ENCODE measurements around the gene FAM168A. TPM values are rescaled to one million over a fixed set of nuclear protein-coding genes. Genes with fewer than 3 reads are reported as not detected.
"Not testable (repeated sequence)": the region's sequence is repeated elsewhere in the genome, so short reads cannot be mapped to it uniquely, and the experiment has no call there.

Gene FAM168A
- total RNA-seq, 4 donors from 2014 or later = 31.1 to 50.8 (median 41.1) TPM

GRCh38 chr11:73451896-73452295 is 146.0 kb downstream of the FAM168A start:
- no peak overlapping the region for H3K27ac ChIP-seq (replicated peaks in 1 of 4)
- no peak overlapping the region for H3K4me3 ChIP-seq
- TF ChIP-seq POLR2AphosphoS5 (IDR thresholded peaks at IDR 0.05) = no peak
- no peak for TF ChIP-seq EP300 (IDR thresholded peaks at IDR 0.05)
- TF ChIP-seq, protein P1, sequence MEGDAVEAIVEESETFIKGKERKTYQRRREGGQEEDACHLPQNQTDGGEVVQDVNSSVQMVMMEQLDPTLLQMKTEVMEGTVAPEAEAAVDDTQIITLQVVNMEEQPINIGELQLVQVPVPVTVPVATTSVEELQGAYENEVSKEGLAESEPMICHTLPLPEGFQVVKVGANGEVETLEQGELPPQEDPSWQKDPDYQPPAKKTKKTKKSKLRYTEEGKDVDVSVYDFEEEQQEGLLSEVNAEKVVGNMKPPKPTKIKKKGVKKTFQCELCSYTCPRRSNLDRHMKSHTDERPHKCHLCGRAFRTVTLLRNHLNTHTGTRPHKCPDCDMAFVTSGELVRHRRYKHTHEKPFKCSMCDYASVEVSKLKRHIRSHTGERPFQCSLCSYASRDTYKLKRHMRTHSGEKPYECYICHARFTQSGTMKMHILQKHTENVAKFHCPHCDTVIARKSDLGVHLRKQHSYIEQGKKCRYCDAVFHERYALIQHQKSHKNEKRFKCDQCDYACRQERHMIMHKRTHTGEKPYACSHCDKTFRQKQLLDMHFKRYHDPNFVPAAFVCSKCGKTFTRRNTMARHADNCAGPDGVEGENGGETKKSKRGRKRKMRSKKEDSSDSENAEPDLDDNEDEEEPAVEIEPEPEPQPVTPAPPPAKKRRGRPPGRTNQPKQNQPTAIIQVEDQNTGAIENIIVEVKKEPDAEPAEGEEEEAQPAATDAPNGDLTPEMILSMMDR (IDR thresholded peaks at IDR 0.05) = no peak
- no peak for TF ChIP-seq POLR2A (IDR thresholded peaks at IDR 0.05; ENCODE audit: low read depth)
- H3K9me3 ChIP-seq = no peaks in the 10 kb centered on the region
- intact Hi-C loops (cut with DNase I) = no loop called here
- no peaks in the 10 kb centered on the region for H3K27me3 ChIP-seq
- no peak for DNase-seq (ENCODE audit: extremely low spot score)
- no peaks in the 10 kb centered on the region for H3K36me3 ChIP-seq
- peaks cover 0 to 8% (median 5%) of the 10 kb centered on the region in 4 donors for H3K4me1 ChIP-seq

- H3K36me3 ChIP-seq = no peaks in the 10 kb centered on the region
- DNase-seq (ENCODE audit: extremely low spot score) = no peak
- H3K27ac ChIP-seq (replicated peaks in 1 of 4) = no peak overlapping the region
- TF ChIP-seq, protein P1 (IDR thresholded peaks at IDR 0.05) = no peak
- TF ChIP-seq POLR2AphosphoS5 (IDR thresholded peaks at IDR 0.05) (no peak), POLR2A (IDR thresholded peaks at IDR 0.05; ENCODE audit: low read depth) (no peak), EP300 (IDR thresholded peaks at IDR 0.05) (no peak)
- intact Hi-C loops (cut with DNase I) = no loop called here
- WGBS = 96% methylated on average over 2 of the region's 2 CpGs
- H3K4me1 ChIP-seq = peaks cover 0 to 6% (median 0%) of the 10 kb centered on the region in 4 donors
- no peak overlapping the region for H3K4me3 ChIP-seq
- H3K27me3 ChIP-seq = no peaks in the 10 kb centered on the region
- H3K9me3 ChIP-seq = no peaks in the 10 kb centered on the region
Observed at GRCh38 chr11:73446766-73447165, 151.1 kb downstream of the FAM168A start.

GRCh38 chr11:73445980-73446379 is 151.9 kb downstream of the FAM168A start:
- Histone ChIP-seq H3K27ac (replicated peaks in 1 of 4) (no peak overlapping the region), H3K36me3 (no peaks in the 10 kb centered on the region), H3K9me3 (no peaks in the 10 kb centered on the region), H3K4me1 (peaks cover 0 to 6% (median 0%) of the 10 kb centered on the region in 4 donors), H3K27me3 (no peaks in the 10 kb centered on the region), H3K4me3 (no peak overlapping the region)
- intact Hi-C loops (cut with DNase I) = no loop called here
- no peak for DNase-seq (ENCODE audit: extremely low spot score)
- TF ChIP-seq POLR2A (IDR thresholded peaks at IDR 0.05; ENCODE audit: low read depth) = no peak
- TF ChIP-seq, protein P1 (IDR thresholded peaks at IDR 0.05) = no peak
- no peak for TF ChIP-seq POLR2AphosphoS5 (IDR thresholded peaks at IDR 0.05)
- no peak for TF ChIP-seq EP300 (IDR thresholded peaks at IDR 0.05)

- intact Hi-C loops (cut with DNase I) = no loop called here
- Histone ChIP-seq H3K9me3 (no peaks in the 10 kb centered on the region), H3K36me3 (no peaks in the 10 kb centered on the region), H3K27me3 (no peaks in the 10 kb centered on the region), H3K4me3 (no peak overlapping the region), H3K27ac (replicated peaks in 1 of 4) (no peak overlapping the region), H3K4me1 (peaks cover 0 to 19% (median 11%) of the 10 kb centered on the region in 4 donors)
- DNase-seq (ENCODE audit: extremely low spot score) = no peak
- TF ChIP-seq, protein P1 (IDR thresholded peaks at IDR 0.05) = no peak
- no peak for TF ChIP-seq POLR2A (IDR thresholded peaks at IDR 0.05; ENCODE audit: low read depth)
- no peak for TF ChIP-seq POLR2AphosphoS5 (IDR thresholded peaks at IDR 0.05)
- no peak for TF ChIP-seq EP300 (IDR thresholded peaks at IDR 0.05)
- 81% methylated on average over 5 of the region's 5 CpGs for WGBS
Observed at GRCh38 chr11:73439002-73439843, 158.7 kb downstream of the FAM168A start.

- intact Hi-C loops (cut with DNase I) = not testable (repeated sequence)
- peaks cover 0 to 19% (median 11%) of the 10 kb centered on the region in 4 donors for H3K4me1 ChIP-seq
Observed at GRCh38 chr11:73436859-73437258, 161.1 kb downstream of the FAM168A start.

More at GRCh38 chr11:73436859-73437258, 161.1 kb downstream of the FAM168A start:
- not testable (repeated sequence) for H3K27me3 ChIP-seq; DNase-seq (ENCODE audit: extremely low spot score); H3K27ac ChIP-seq (replicated peaks in 1 of 4); H3K4me3 ChIP-seq; H3K36me3 ChIP-seq; H3K9me3 ChIP-seq
- 98% methylated on average over 4 of the region's 4 CpGs for WGBS

Data from esophagus muscularis mucosa (tissue), 4 donors.